Keratinocyte (primary cell): ENCODE data around the gene RASL12. TPM values are rescaled to one million over a fixed set of nuclear protein-coding genes. Genes with fewer than 3 reads are reported as not detected.

Experiments used
- DNase-seq: peaks from one replicate; pipeline ENCODE4 v3.0.0-alpha.2; 2011; ENCODE audit warnings: low read depth, missing footprints, low spot score
- FAIRE-seq: peaks from 2 replicates; lab custom pipeline; 2011; peaks lifted over from hg19 to GRCh38; lab: Jason Lieb, UNC
- H2AFZ ChIP-seq: 2 replicates; pipeline ENCODE4 v1.6.0; 2012; ENCODE audit warnings: low read length, control low read depth, inconsistent platforms; ENCODE audit not compliant: control insufficient read depth
- H3K27ac ChIP-seq: 2 replicates; pipeline ENCODE4 v1.5.1; 2011; ENCODE audit warnings: low read length; ENCODE audit not compliant: control insufficient read depth, insufficient read depth
- H3K27me3 ChIP-seq: 3 replicates; pipeline ENCODE4 v1.6.0; 2011; ENCODE audit warnings: low read length; ENCODE audit not compliant: control insufficient read depth, insufficient read depth; ENCODE audit errors: extremely low read depth
- H3K36me3 ChIP-seq, 2 experiments: 2 replicates in 1 of 2; 3 replicates in 1 of 2; pipeline ENCODE4 v1.5.1; 2011; ENCODE audit warnings: low read length in 2 of 2, mild to moderate bottlenecking in 1 of 2; ENCODE audit not compliant: control insufficient read depth in 2 of 2, insufficient read depth in 2 of 2; ENCODE audit errors: extremely low read depth in 1 of 2
- H3K4me1 ChIP-seq: 3 replicates; pipeline ENCODE4 v1.5.1; 2011; ENCODE audit warnings: low read length; ENCODE audit not compliant: control insufficient read depth, insufficient read depth; ENCODE audit errors: extremely low read depth
- H3K4me2 ChIP-seq: 3 replicates; pipeline ENCODE4 v1.6.0; 2011; ENCODE audit warnings: low read depth, low read length; ENCODE audit not compliant: control insufficient read depth, insufficient read depth; ENCODE audit errors: extremely low read depth
- H3K4me3 ChIP-seq, 3 experiments: fragments of 200-600 bp in 1 of 3; sonication (generic) in 1 of 3; 2 replicates in 2 of 3; 3 replicates in 1 of 3; pipeline ENCODE4 v1.5.1; 2011 to 2016; ENCODE audit warnings: low read length in 3 of 3, mild to moderate bottlenecking in 3 of 3, control low read depth in 2 of 3, inconsistent platforms in 1 of 3, low read depth in 1 of 3, mixed read lengths in 1 of 3, mixed run types in 1 of 3, moderate library complexity in 1 of 3; ENCODE audit not compliant: control insufficient read depth in 2 of 3, insufficient read depth in 2 of 3; ENCODE audit errors: extremely low read depth in 1 of 3
- H3K79me2 ChIP-seq: 2 replicates; pipeline ENCODE4 v1.6.0; 2012; ENCODE audit warnings: low read length; ENCODE audit not compliant: control insufficient read depth, insufficient read depth
- H3K9ac ChIP-seq: 3 replicates; pipeline ENCODE4 v1.6.0; 2011; ENCODE audit warnings: low read length; ENCODE audit not compliant: control insufficient read depth, insufficient read depth; ENCODE audit errors: extremely low read depth
- H3K9me1 ChIP-seq: 3 replicates; pipeline ENCODE4 v1.6.0; 2011; ENCODE audit warnings: low read length; ENCODE audit not compliant: control insufficient read depth, insufficient read depth; ENCODE audit errors: extremely low read depth
- H3K9me3 ChIP-seq: 2 replicates; pipeline ENCODE4 v1.5.1; 2012; ENCODE audit warnings: low read depth, low read length; ENCODE audit not compliant: control insufficient read depth
- H4K20me1 ChIP-seq: 3 replicates; pipeline ENCODE4 v1.6.0; 2011; ENCODE audit warnings: low read length; ENCODE audit not compliant: control insufficient read depth, insufficient read depth; ENCODE audit errors: extremely low read depth
- EZH2 ChIP-seq: IDR thresholded peaks from one replicate; pipeline ENCODE4 v1.6.1; 2012; ENCODE audit warnings: inconsistent platforms, mild to moderate bottlenecking, low read length, moderate library complexity
- dilution Hi-C: fragments of 300-500 bp; cut with MboI; formaldehyde crosslinking; loops from one replicate; pipeline ENCODE4 v1.7.0; 2020; ENCODE audit warnings: low sequenced_read_pairs; ENCODE audit not compliant: extremely low pct_ligation_motif_present
- polyA plus RNA-seq, 5 experiments: library from polyadenylated mRNA; depleted of rRNA in 3 of 5; stranded (reverse) in 3 of 5; stranded (forward) in 1 of 5; unstranded in 1 of 5; fragments of >200 nt; gene quantifications; 1 replicate in 1 of 5; 2 replicates in 3 of 5; 3 replicates in 1 of 5; pipeline versions ENCODE4 v1.2.1 to v1.2.3, GENCODE V29; 2011 to 2012; ENCODE audit warnings: missing spikeins in 2 of 5, low read depth in 1 of 5, low replicate concordance in 1 of 5
- TF ChIP-seq, protein P1 (sequence below), 3 experiments: IDR thresholded peaks in 1 of 3; conservative IDR thresholded peaks in 1 of 3; optimal IDR thresholded peaks in 1 of 3; 2 replicates in 2 of 3; 3 replicates in 1 of 3; pipeline versions ENCODE3 to v1.5.1; 2011; ENCODE audit warnings: low read length in 3 of 3, mild to moderate bottlenecking in 3 of 3, moderate library complexity in 2 of 3, control low read depth in 1 of 3, inconsistent platforms in 1 of 3; ENCODE audit not compliant: insufficient read depth in 2 of 3; ENCODE audit errors: extremely low read depth in 1 of 3

The RASL12 gene
- polyA plus RNA-seq, 1 donor (not counting 4 experiments of a cell fraction or from before 2014, with no cell fraction given) = not detected

DNA sequence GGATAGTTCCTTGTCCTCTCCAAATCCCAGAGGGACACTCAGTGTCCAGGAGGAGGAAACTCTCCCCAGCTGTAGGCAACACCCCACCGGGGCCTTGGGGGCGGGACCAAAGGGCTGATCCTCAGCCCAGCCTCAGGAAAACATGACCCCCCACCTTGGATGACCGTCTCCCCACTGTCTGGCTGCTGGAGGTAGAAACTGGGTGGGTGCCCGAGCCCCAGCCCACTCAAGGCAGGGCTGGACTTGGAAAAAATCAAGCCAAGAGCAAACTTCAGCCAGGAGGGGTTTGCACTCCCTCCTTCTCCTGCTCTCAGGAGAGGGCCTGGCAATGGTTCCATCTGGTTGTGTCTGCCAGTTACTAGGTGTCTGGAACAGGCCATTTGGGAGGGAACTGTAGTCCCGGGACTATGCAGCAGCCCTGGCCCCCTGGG is 3.6 kb upstream of the RASL12 start:
- Histone ChIP-seq H3K79me2 (no peaks in the 10 kb centered on the region), H3K9me3 (no peaks in the 10 kb centered on the region), H4K20me1 (no peaks in the 10 kb centered on the region), H2AFZ (no peak overlapping the region), H3K4me1 (no peaks in the 10 kb centered on the region), H3K4me2 (no peak overlapping the region), H3K4me3 (no peak overlapping the region), H3K27ac (no peak overlapping the region), H3K27me3 (peaks cover 25% of the 10 kb centered on the region), H3K36me3 (no peaks in the 10 kb centered on the region), H3K9me1 (no peaks in the 10 kb centered on the region), H3K9ac (no peak overlapping the region)
- dilution Hi-C loops = no loop called here
- TF ChIP-seq, protein P1, sequence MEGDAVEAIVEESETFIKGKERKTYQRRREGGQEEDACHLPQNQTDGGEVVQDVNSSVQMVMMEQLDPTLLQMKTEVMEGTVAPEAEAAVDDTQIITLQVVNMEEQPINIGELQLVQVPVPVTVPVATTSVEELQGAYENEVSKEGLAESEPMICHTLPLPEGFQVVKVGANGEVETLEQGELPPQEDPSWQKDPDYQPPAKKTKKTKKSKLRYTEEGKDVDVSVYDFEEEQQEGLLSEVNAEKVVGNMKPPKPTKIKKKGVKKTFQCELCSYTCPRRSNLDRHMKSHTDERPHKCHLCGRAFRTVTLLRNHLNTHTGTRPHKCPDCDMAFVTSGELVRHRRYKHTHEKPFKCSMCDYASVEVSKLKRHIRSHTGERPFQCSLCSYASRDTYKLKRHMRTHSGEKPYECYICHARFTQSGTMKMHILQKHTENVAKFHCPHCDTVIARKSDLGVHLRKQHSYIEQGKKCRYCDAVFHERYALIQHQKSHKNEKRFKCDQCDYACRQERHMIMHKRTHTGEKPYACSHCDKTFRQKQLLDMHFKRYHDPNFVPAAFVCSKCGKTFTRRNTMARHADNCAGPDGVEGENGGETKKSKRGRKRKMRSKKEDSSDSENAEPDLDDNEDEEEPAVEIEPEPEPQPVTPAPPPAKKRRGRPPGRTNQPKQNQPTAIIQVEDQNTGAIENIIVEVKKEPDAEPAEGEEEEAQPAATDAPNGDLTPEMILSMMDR (optimal IDR thresholded peaks at IDR 0.05 in 1 of 3, IDR thresholded peaks at IDR 0.05 in 1 of 3, conservative IDR thresholded peaks at IDR 0.05 in 1 of 3; ENCODE audit: extremely low read depth in 1 of 3, insufficient read depth in 2 of 3, low read length in 3 of 3) = no peak
- TF ChIP-seq EZH2 = no peak
- FAIRE-seq = no peak
- DNase-seq = no peak

DNA sequence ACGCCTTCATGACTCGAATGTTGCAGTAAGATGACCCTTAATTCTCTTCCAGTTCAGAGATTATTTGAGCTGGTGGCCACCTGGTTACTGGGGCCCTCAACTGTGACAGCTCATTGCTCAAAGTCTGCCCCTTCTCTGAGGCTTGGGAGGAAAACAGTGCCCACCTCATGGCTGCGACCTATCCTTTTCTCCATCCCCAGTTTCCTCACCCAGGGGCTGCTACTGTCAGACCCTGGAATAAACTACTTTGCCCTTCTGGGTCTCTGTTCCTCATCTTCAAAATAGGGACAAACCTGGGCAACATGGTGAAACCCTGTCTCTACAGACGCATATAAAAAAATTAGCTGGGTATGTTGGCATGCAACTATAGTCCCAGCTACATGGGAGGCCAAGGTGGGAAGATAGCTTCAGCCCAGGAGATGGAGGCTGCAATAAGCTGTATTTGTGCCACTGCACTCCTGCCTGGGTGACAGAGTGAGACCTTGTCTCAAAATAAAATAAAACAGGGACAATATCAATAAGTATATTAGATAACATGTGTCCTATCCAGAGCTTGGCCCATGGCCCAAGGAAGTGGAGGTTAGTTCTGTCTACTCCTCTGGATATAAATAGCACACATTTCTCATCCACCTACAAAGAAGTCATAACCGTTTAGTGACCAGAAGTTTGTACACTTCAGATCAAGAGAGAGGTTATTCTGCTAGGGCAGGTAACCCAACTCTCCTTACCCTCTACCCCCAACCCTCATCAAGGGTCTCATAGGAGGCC is 2.2 kb upstream of the RASL12 start:
- no peak overlapping the region for H3K4me2 ChIP-seq
- H3K4me3 ChIP-seq = no peak overlapping the region
- no peaks in the 10 kb centered on the region for H3K79me2 ChIP-seq
- FAIRE-seq = no peak
- no peaks in the 10 kb centered on the region for H3K9me3 ChIP-seq
- H2AFZ ChIP-seq = no peak overlapping the region
- H3K27ac ChIP-seq = no peak overlapping the region
- dilution Hi-C loops = no loop called here
- H3K4me1 ChIP-seq = no peaks in the 10 kb centered on the region
- TF ChIP-seq, protein P1 (optimal IDR thresholded peaks at IDR 0.05 in 1 of 3, IDR thresholded peaks at IDR 0.05 in 1 of 3, conservative IDR thresholded peaks at IDR 0.05 in 1 of 3; ENCODE audit: extremely low read depth in 1 of 3, insufficient read depth in 2 of 3, low read length in 3 of 3) = no peak
- no peak for TF ChIP-seq EZH2
- H3K9ac ChIP-seq = no peak overlapping the region
- H3K9me1 ChIP-seq = no peaks in the 10 kb centered on the region
- DNase-seq = no peak
- no peaks in the 10 kb centered on the region for H4K20me1 ChIP-seq
- no peaks in the 10 kb centered on the region for H3K36me3 ChIP-seq
- H3K27me3 ChIP-seq = peaks cover 31% of the 10 kb centered on the region
